ENCODE measurements around the gene H6PD.

- TF ChIP-seq CTCF (optimal IDR thresholded peaks at IDR 0.05 in 1 of 3, IDR thresholded peaks at IDR 0.05 in 1 of 3, conservative IDR thresholded peaks at IDR 0.05 in 1 of 3; ENCODE audit: extremely low read depth in 1 of 3, insufficient read depth in 2 of 3, low read length in 3 of 3) (no peak), EZH2 (IDR thresholded peaks at IDR 0.05; ENCODE audit: low read length) (no peak)
Measured at GRCh38 chr1:9250411-9251381, 16.1 kb downstream of the H6PD start.

Data from keratinocyte (primary cell).